ENCODE results near the gene FER1L5. TPM values are rescaled to one million over a fixed set of nuclear protein-coding genes. Genes with fewer than 3 reads are reported as not detected.

FER1L5 gene
- total RNA-seq, 3 donors from 2014 or later: 0.73 to 0.98 TPM; not detected in 1

DNA sequence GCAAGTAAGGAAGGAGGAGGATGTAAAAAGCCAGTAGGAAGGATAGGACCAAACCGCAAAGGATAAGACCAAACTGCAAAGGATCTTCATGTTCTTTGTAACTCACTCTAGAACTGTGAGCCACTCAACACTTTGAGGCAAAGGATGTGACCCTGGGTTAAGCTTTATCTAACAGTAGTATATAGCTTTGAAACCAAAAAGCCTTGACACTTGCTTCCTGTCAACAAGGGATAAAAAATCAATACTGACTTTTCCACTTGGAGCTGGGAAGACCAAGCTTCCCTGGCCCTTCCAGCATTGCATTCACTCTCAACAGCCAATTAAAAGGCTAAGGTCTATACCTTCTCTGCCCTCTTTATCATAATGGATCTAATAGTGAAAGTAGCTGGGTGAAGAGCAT lies 26.4 kb upstream of the FER1L5 start:
- no peak overlapping the region for H3K27ac ChIP-seq

DNA sequence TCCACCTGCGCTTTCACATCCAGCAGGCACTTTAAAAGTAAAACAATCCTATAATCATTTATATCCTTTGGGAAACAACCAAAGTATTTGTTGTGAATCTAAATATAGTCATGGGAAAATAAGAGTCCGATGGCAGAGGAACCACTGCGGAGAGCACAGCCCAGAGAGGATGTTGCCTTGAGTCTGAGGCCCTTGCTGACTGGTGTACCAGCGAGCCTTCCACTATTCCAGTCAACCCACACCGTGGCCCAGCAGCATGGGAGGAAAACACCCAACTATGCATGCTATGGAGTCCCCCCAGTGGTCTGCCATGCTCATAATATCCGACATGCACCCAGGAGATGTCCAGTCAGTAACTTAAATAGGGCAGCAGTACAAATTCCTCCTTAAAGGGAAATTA lies 26.0 kb upstream of the FER1L5 start:
- Histone ChIP-seq H3K4me1 (no peaks in the 10 kb centered on the region), H3K27me3 (no peaks in the 10 kb centered on the region), H3K9me3 (no peaks in the 10 kb centered on the region), H3K36me3 (peaks cover 9% of the 10 kb centered on the region), H3K4me3 (no peak overlapping the region), H3K27ac (no peak overlapping the region)
- intact Hi-C loops (cut with DNase I; ENCODE audit: low total_unique reads): no loop called here
- TF ChIP-seq POLR2AphosphoS5 (IDR thresholded peaks at IDR 0.05): no peak
- no peak for TF ChIP-seq POLR2A (IDR thresholded peaks at IDR 0.05)
- TF ChIP-seq, protein P1, sequence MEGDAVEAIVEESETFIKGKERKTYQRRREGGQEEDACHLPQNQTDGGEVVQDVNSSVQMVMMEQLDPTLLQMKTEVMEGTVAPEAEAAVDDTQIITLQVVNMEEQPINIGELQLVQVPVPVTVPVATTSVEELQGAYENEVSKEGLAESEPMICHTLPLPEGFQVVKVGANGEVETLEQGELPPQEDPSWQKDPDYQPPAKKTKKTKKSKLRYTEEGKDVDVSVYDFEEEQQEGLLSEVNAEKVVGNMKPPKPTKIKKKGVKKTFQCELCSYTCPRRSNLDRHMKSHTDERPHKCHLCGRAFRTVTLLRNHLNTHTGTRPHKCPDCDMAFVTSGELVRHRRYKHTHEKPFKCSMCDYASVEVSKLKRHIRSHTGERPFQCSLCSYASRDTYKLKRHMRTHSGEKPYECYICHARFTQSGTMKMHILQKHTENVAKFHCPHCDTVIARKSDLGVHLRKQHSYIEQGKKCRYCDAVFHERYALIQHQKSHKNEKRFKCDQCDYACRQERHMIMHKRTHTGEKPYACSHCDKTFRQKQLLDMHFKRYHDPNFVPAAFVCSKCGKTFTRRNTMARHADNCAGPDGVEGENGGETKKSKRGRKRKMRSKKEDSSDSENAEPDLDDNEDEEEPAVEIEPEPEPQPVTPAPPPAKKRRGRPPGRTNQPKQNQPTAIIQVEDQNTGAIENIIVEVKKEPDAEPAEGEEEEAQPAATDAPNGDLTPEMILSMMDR (IDR thresholded peaks at IDR 0.05): no peak
- no peak for DNase-seq (ENCODE audit: low spot score in 2 of 2)

More for the DNA sequence above, 26.4 kb upstream of the FER1L5 start:
- TF ChIP-seq POLR2AphosphoS5 (IDR thresholded peaks at IDR 0.05): no peak
- TF ChIP-seq, protein P1 (IDR thresholded peaks at IDR 0.05): no peak
- no peak for TF ChIP-seq POLR2A (IDR thresholded peaks at IDR 0.05)
- Histone ChIP-seq H3K9me3 (no peaks in the 10 kb centered on the region), H3K4me1 (no peaks in the 10 kb centered on the region), H3K36me3 (peaks cover 13% of the 10 kb centered on the region), H3K27me3 (no peaks in the 10 kb centered on the region), H3K4me3 (no peak overlapping the region)
- intact Hi-C loops (cut with DNase I; ENCODE audit: low total_unique reads): no loop called here
- DNase-seq (ENCODE audit: low spot score in 2 of 2): no peak

DNA sequence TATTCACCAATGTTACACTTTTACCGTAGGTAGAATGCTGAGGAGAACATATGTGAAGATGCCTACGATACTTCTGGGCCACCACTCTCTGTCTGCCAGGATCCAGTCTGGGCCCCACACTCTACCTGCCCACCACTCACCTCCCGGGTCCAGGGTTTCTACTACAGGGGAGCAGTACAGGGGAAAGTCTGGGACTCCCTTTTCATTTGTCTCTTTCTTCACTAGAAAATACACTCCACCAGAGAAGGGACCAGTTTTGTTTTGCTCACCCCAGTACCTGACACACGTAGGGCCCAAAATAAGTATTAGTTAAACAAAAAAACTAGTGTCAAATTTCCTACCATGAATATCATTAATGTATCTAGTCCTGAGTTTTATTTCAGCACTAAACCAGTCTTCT lies 25.6 kb upstream of the FER1L5 start:
- intact Hi-C loops (cut with DNase I; ENCODE audit: low total_unique reads): no loop called here
- no peaks in the 10 kb centered on the region for H3K9me3 ChIP-seq
- no peaks in the 10 kb centered on the region for H3K4me1 ChIP-seq
- H3K4me3 ChIP-seq: no peak overlapping the region
- H3K27me3 ChIP-seq: no peaks in the 10 kb centered on the region
- TF ChIP-seq, protein P1 (IDR thresholded peaks at IDR 0.05): no peak
- TF ChIP-seq POLR2AphosphoS5 (IDR thresholded peaks at IDR 0.05): no peak
- no peak for TF ChIP-seq POLR2A (IDR thresholded peaks at IDR 0.05)
- DNase-seq (ENCODE audit: low spot score in 2 of 2): no peak
- no peak overlapping the region for H3K27ac ChIP-seq
- peaks cover 8% of the 10 kb centered on the region for H3K36me3 ChIP-seq

DNA sequence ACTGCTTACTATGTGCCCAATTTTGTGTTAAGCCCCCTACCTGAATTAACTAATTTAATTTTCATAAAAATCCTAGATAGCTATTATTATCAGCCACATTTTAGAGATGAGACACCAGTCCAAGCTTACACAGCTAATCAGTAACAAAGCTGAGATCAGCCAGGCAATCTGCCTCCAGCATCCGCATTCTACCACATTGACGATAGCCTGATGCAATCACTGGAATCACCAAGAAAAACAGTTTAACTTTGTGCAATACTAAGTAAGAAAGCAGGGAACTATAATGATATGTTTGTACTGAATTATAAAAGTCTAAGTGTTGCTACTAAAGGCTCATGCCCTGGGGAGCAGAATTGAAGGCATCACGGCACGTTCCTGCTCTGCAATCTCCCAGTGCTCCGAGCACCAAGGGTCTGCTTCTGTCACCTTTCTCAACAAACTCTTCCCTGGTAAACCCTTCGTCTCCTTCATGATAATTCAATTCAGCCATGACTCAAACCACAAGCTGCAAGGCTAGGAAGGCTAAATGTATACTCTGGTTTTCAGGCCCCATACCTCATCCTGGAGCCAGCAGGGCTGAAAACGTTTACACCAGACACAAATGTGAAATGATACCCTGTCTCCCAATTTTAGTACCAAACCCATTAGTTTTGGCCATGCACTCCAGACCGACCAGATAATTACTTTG lies 23.8 kb upstream of the FER1L5 start:
- Histone ChIP-seq H3K36me3 (peaks cover 4% of the 10 kb centered on the region), H3K27me3 (no peaks in the 10 kb centered on the region), H3K27ac (peak overlapping the region; percentile 14 to 65), H3K4me3 (no peak overlapping the region), H3K4me1 (no peaks in the 10 kb centered on the region), H3K9me3 (no peaks in the 10 kb centered on the region)
- TF ChIP-seq, protein P1 (IDR thresholded peaks at IDR 0.05): no peak
- TF ChIP-seq POLR2A (IDR thresholded peaks at IDR 0.05): no peak
- no peak for TF ChIP-seq POLR2AphosphoS5 (IDR thresholded peaks at IDR 0.05)
- no peak for DNase-seq (ENCODE audit: low spot score in 2 of 2)
- intact Hi-C loops (cut with DNase I; ENCODE audit: low total_unique reads): no loop called here

DNA sequence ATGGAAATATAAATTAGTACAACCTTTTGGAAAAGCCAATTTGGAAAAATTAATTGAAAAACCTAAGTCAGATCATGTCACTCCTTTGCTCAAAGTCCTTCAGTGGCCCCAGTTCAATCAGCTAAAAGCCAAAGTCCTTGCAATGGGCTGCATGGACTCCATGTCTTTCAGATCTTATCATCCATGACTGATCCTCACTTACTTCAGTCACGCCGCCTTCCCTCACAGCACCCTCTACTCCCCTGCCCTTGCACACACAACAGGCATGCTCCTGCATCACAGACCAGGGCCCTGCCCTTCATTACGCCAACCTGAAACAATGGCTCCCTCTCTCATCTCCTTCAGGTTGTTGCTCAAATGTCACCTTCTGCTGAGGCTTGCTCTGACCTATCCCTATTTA lies 20.0 kb upstream of the FER1L5 start:
- Histone ChIP-seq H3K27ac (no peak overlapping the region), H3K4me1 (no peaks in the 10 kb centered on the region), H3K9me3 (no peaks in the 10 kb centered on the region), H3K4me3 (no peak overlapping the region), H3K27me3 (no peaks in the 10 kb centered on the region), H3K36me3 (no peaks in the 10 kb centered on the region)
- DNase-seq (ENCODE audit: low spot score in 2 of 2): no peak
- TF ChIP-seq POLR2AphosphoS5 (IDR thresholded peaks at IDR 0.05): no peak
- TF ChIP-seq, protein P1 (IDR thresholded peaks at IDR 0.05): no peak
- TF ChIP-seq POLR2A (IDR thresholded peaks at IDR 0.05): no peak
- intact Hi-C loops (cut with DNase I; ENCODE audit: low total_unique reads): no loop called here
